Activated effector memory CD4-positive, alpha-beta T cell treated with Interleukin-2 at 50 U/mL for 16 hours (primary cell): ENCODE data around the gene SLC8A3.

Source experiments
- DNase-seq: peaks from one replicate; pipeline ENCODE4 v3.0.0-alpha.2; 2020

SLC8A3 gene

GRCh38 chr14:70171726-70172125, 17.0 kb downstream of the SLC8A3 start:
- DNase-seq, result no peak

GRCh38 chr14:70170976-70171375, 17.8 kb downstream of the SLC8A3 start:
- no peak for DNase-seq

GRCh38 chr14:70168406-70168805, 20.3 kb downstream of the SLC8A3 start:
- no peak for DNase-seq

GRCh38 chr14:70166530-70167203, 22.1 kb downstream of the SLC8A3 start:
- no peak for DNase-seq

GRCh38 chr14:70162358-70162757, 26.4 kb downstream of the SLC8A3 start:
- DNase-seq, result no peak

- DNase-seq, result no peak
Measured at GRCh38 chr14:70156592-70156991, 32.2 kb downstream of the SLC8A3 start.

GRCh38 chr14:70152704-70153103, 36.0 kb downstream of the SLC8A3 start:
- DNase-seq, result no peak

- no peak for DNase-seq
Measured at GRCh38 chr14:70152081-70152480, 36.7 kb downstream of the SLC8A3 start.

- DNase-seq, result no peak
Measured at GRCh38 chr14:70149596-70150165, 39.1 kb downstream of the SLC8A3 start.

- no peak for DNase-seq
Measured at GRCh38 chr14:70148911-70149595, 39.7 kb downstream of the SLC8A3 start.

- DNase-seq, result no peak
Measured at GRCh38 chr14:70148351-70148750, 40.4 kb downstream of the SLC8A3 start.

- DNase-seq, result no peak
Measured at GRCh38 chr14:70144046-70144445, 44.7 kb downstream of the SLC8A3 start.

GRCh38 chr14:70143306-70143705, 45.4 kb downstream of the SLC8A3 start:
- no peak for DNase-seq

GRCh38 chr14:70140614-70141013, 48.1 kb downstream of the SLC8A3 start:
- no peak for DNase-seq

GRCh38 chr14:70139384-70139783, 49.4 kb downstream of the SLC8A3 start:
- no peak for DNase-seq

- DNase-seq, result no peak
Measured at GRCh38 chr14:70137788-70138187, 51.0 kb downstream of the SLC8A3 start.

- no peak for DNase-seq
Measured at GRCh38 chr14:70133461-70133860, 55.3 kb downstream of the SLC8A3 start.

- no peak for DNase-seq
Measured at GRCh38 chr14:70130482-70130881, 58.3 kb downstream of the SLC8A3 start.

GRCh38 chr14:70127186-70127585, 61.6 kb downstream of the SLC8A3 start:
- no peak for DNase-seq

GRCh38 chr14:70123796-70124195, 65.0 kb downstream of the SLC8A3 start:
- DNase-seq, result no peak

GRCh38 chr14:70121521-70121920, 67.2 kb downstream of the SLC8A3 start:
- DNase-seq, result no peak

GRCh38 chr14:70118064-70118463, 70.7 kb downstream of the SLC8A3 start:
- DNase-seq, result no peak

GRCh38 chr14:70116278-70116677, 72.5 kb downstream of the SLC8A3 start:
- DNase-seq, result no peak

GRCh38 chr14:70114621-70115156, 74.1 kb downstream of the SLC8A3 start:
- DNase-seq, result no peak
